Prostate gland (tissue), 2 donors: Measurements from ENCODE around the gene MMP17. TPM values are rescaled to one million over a fixed set of nuclear protein-coding genes. Genes with fewer than 3 reads are reported as not detected.

Source experiments
- DNase-seq: peaks from one replicate; pipeline ENCODE4 v3.0.0-alpha.2; 2019; ENCODE audit warnings: low spot score
- H3K27ac ChIP-seq, 2 donors: fragments of 200-600 bp; sonication (generic); 2 replicates each; pipeline ENCODE4 v1.5.1; 2017 to 2019
- H3K27me3 ChIP-seq: fragments of 200-600 bp; sonication (generic); replicated peaks from 2 replicates; pipeline ENCODE4 v1.5.1; 2019; ENCODE audit not compliant: insufficient read depth
- H3K36me3 ChIP-seq, 2 donors: fragments of 200-600 bp; sonication (generic); 1 replicate in 1 of 2; 2 replicates in 1 of 2; pipeline versions ENCODE4 v1.5.1 to v1.8.1; 2017 to 2019
- H3K4me1 ChIP-seq: fragments of 200-600 bp; sonication (generic); replicated peaks from 2 replicates; pipeline ENCODE4 v1.5.1; 2019
- H3K4me3 ChIP-seq, 2 donors: fragments of 200-600 bp; sonication (generic); 2 replicates each; pipeline ENCODE4 v1.5.1; 2017 to 2019
- H3K9me3 ChIP-seq: fragments of 200-600 bp; sonication (generic); 2 replicates; pipeline ENCODE4 v1.5.1; 2017
- CTCF ChIP-seq, 4 experiments: fragments of 200-600 bp in 2 of 4; fragments of 450-650 bp in 2 of 4; sonication (generic) in 2 of 4; IDR thresholded peaks; 1 replicate in 3 of 4; 2 replicates in 1 of 4; pipeline ENCODE4 v1.5.1; 2016 to 2019; ENCODE audit warnings: antibody characterized with exemption in 4 of 4, mild to moderate bottlenecking in 2 of 4, moderate library complexity in 2 of 4
- POLR2A ChIP-seq: fragments of 450-650 bp; IDR thresholded peaks from one replicate; pipeline ENCODE4 v1.6.1; 2016; ENCODE audit warnings: antibody characterized with exemption, mild to moderate bottlenecking
- POLR2AphosphoS5 ChIP-seq: sonication (generic); formaldehyde crosslinking; IDR thresholded peaks from one replicate; pipeline ENCODE4 v1.6.1; 2017; ENCODE audit warnings: antibody characterized with exemption
- WGBS: methylation state at CpG from one replicate; pipeline ENCODE4 v1.1.5; 2018; 5-methylcytosine and 5-hydroxymethylcytosine counted together
- intact Hi-C: fragments of 100-400 bp; cut with DNase I; formaldehyde crosslinking; loops from one replicate; pipeline ENCODE4 v1.14.2; 2022
- total RNA-seq, 2 donors: library from RNA; depleted of rRNA; stranded (reverse); fragments of >200 nt; gene quantifications; one replicate each; pipeline ENCODE4 v1.1.0, GENCODE V29; 2016

MMP17 gene
- total RNA-seq, 2 donors from 2014 or later = 1.1 to 35.7 TPM

GRCh38 chr12:131788070-131788469, 40.1 kb upstream of the MMP17 start:
- 80% methylated on average over 11 of the region's 11 CpGs for whole genome bisulfite sequencing

GRCh38 chr12:131789638-131790037, 38.6 kb upstream of the MMP17 start:
- H3K4me1 ChIP-seq = no peaks in the 10 kb centered on the region
- intact Hi-C loops = no loop called here
- no peak overlapping the region for H3K4me3 ChIP-seq
- H3K27me3 ChIP-seq = no peaks in the 10 kb centered on the region
- H3K27ac ChIP-seq = no peak overlapping the region
- 87% methylated on average over 12 of the region's 12 CpGs for WGBS
- no peaks in the 10 kb centered on the region for H3K36me3 ChIP-seq
- no peaks in the 10 kb centered on the region for H3K9me3 ChIP-seq
- DNase-seq = no peak
- no peak for TF ChIP-seq POLR2A
- no peak for TF ChIP-seq CTCF (IDR thresholded peaks at IDR 0.05)

More at GRCh38 chr12:131788070-131788469, 40.1 kb upstream of the MMP17 start:
- DNase-seq = no peak
- Histone ChIP-seq H3K9me3 (no peaks in the 10 kb centered on the region), H3K4me1 (no peaks in the 10 kb centered on the region), H3K27me3 (no peaks in the 10 kb centered on the region), H3K36me3 (no peaks in the 10 kb centered on the region), H3K4me3 (no peak overlapping the region), H3K27ac (no peak overlapping the region)
- intact Hi-C loops = no loop called here
- no peak for TF ChIP-seq POLR2AphosphoS5

- no peak for DNase-seq
- Histone ChIP-seq H3K27me3 (no peaks in the 10 kb centered on the region), H3K4me3 (no peak overlapping the region), H3K9me3 (no peaks in the 10 kb centered on the region), H3K4me1 (no peaks in the 10 kb centered on the region), H3K27ac (no peak overlapping the region), H3K36me3 (peaks cover 0 to 10% of the 10 kb centered on the region in 2 donors)
- TF ChIP-seq CTCF (IDR thresholded peaks at IDR 0.05) (no peak), POLR2AphosphoS5 (no peak), POLR2A (no peak)
- WGBS = 83% methylated on average over 19 of the region's 19 CpGs
- intact Hi-C loops = no loop called here
Measured at GRCh38 chr12:131793243-131794022, 34.8 kb upstream of the MMP17 start.

- no peak for DNase-seq
- 95% methylated on average over 7 of the region's 7 CpGs for WGBS
- peaks cover 0 to 10% of the 10 kb centered on the region in 2 donors for H3K36me3 ChIP-seq
- TF ChIP-seq POLR2A (no peak), POLR2AphosphoS5 (no peak), CTCF (IDR thresholded peaks at IDR 0.05) (no peak)
- intact Hi-C loops = no loop called here
- H3K4me1 ChIP-seq = no peaks in the 10 kb centered on the region
- H3K4me3 ChIP-seq = no peak overlapping the region
- no peaks in the 10 kb centered on the region for H3K27me3 ChIP-seq
- no peak overlapping the region for H3K27ac ChIP-seq
- no peaks in the 10 kb centered on the region for H3K9me3 ChIP-seq
Measured at GRCh38 chr12:131794061-131794460, 34.1 kb upstream of the MMP17 start.

GRCh38 chr12:131794573-131794972, 33.6 kb upstream of the MMP17 start:
- Histone ChIP-seq H3K4me3 (no peak overlapping the region), H3K9me3 (no peaks in the 10 kb centered on the region), H3K36me3 (peaks cover 0 to 14% of the 10 kb centered on the region in 2 donors), H3K4me1 (no peaks in the 10 kb centered on the region), H3K27ac (no peak overlapping the region), H3K27me3 (no peaks in the 10 kb centered on the region)
- WGBS = 70% methylated on average over 10 of the region's 10 CpGs
- DNase-seq = no peak
- intact Hi-C loops = no loop called here
- no peak for TF ChIP-seq POLR2AphosphoS5
- TF ChIP-seq CTCF (IDR thresholded peaks at IDR 0.05) = no peak
